Hepatocyte (in vitro differentiated cells): ENCODE data around the gene MCL1. TPM values are rescaled to one million over a fixed set of nuclear protein-coding genes. Genes with fewer than 3 reads are reported as not detected.
"Not testable (repeated sequence)": the region's sequence is repeated elsewhere in the genome, so short reads cannot be mapped to it uniquely, and the experiment has no call there.

Source experiments
- DNase-seq: peaks from one replicate; pipeline ENCODE4 v3.0.0-alpha.2; 2016; ENCODE audit warnings: low spot score
- H2AFZ ChIP-seq: fragments of 200-600 bp; sonication (generic); 2 replicates; pipeline ENCODE4 v1.6.0; 2016; ENCODE audit warnings: antibody characterized with exemption, mild to moderate bottlenecking
- H3K27ac ChIP-seq: fragments of 200-600 bp; sonication (generic); 2 replicates; pipeline ENCODE4 v1.5.1; 2016; ENCODE audit warnings: mild to moderate bottlenecking
- H3K27me3 ChIP-seq: fragments of 200-600 bp; sonication (generic); 2 replicates; pipeline ENCODE4 v1.6.1; 2016
- H3K36me3 ChIP-seq: fragments of 200-600 bp; sonication (generic); replicated peaks from 2 replicates; pipeline ENCODE4 v1.5.1; 2016; ENCODE audit warnings: low read depth; ENCODE audit not compliant: insufficient read depth
- H3K4me1 ChIP-seq: fragments of 200-600 bp; sonication (generic); 2 replicates; pipeline ENCODE4 v1.5.1; 2016; ENCODE audit warnings: mild to moderate bottlenecking, moderate library complexity; ENCODE audit not compliant: insufficient read depth
- H3K4me2 ChIP-seq: fragments of 200-600 bp; sonication (generic); 2 replicates; pipeline ENCODE4 v1.6.0; 2016
- H3K4me3 ChIP-seq: fragments of 200-600 bp; sonication (generic); 2 replicates; pipeline ENCODE4 v1.5.1; 2016; ENCODE audit warnings: mild to moderate bottlenecking
- H3K79me2 ChIP-seq: fragments of 200-600 bp; sonication (generic); 2 replicates; pipeline ENCODE4 v1.6.0; 2017; ENCODE audit warnings: mild to moderate bottlenecking
- H3K9me2 ChIP-seq: fragments of 200-600 bp; sonication (generic); replicated peaks from 2 replicates; pipeline ENCODE4 v1.6.0; 2017; ENCODE audit warnings: mild to moderate bottlenecking; ENCODE audit not compliant: insufficient read depth
- H3K9me3 ChIP-seq: fragments of 200-600 bp; sonication (generic); 2 replicates; pipeline ENCODE4 v1.5.1; 2016; ENCODE audit warnings: low read depth, mild to moderate bottlenecking
- H4K20me1 ChIP-seq: fragments of 200-600 bp; sonication (generic); 2 replicates; pipeline ENCODE4 v1.6.0; 2016; ENCODE audit warnings: mild to moderate bottlenecking; ENCODE audit not compliant: insufficient read depth, poor library complexity, severe bottlenecking
- EZH2 ChIP-seq: fragments of 200-600 bp; sonication (generic); IDR thresholded peaks from 2 replicates; pipeline ENCODE4 v1.6.1; 2016; ENCODE audit warnings: antibody characterized with exemption, mild to moderate bottlenecking, borderline replicate concordance
- EZH2phosphoT487 ChIP-seq: fragments of 200-600 bp; sonication (generic); IDR thresholded peaks from one replicate; pipeline ENCODE4 v1.6.1; 2018; ENCODE audit warnings: antibody characterized with exemption, mild to moderate bottlenecking, low read depth, moderate library complexity; ENCODE audit not compliant: unreplicated experiment, severe bottlenecking
- WGBS: methylation state at CpG from one replicate; pipeline ENCODE4 v1.1.6; 2016; ENCODE audit warnings: low lambda C conversion rate; ENCODE audit errors: missing lambda C conversion rate; 5-methylcytosine and 5-hydroxymethylcytosine counted together
- polyA plus RNA-seq: library from polyadenylated mRNA; unstranded; fragments of >200 nt; fragmentation: Nextera tagmentation; extraction: Ambion mirVana; gene quantifications from 2 replicates; pipeline ENCODE4 v1.2.1, GENCODE V29; 2016
- total RNA-seq: library from RNA; depleted of rRNA; stranded (reverse); fragments of >200 nt; gene quantifications from 2 replicates; pipeline ENCODE4 v1.2.3, GENCODE V29; 2014
- TF ChIP-seq, protein P1 (sequence below): fragments of 200-600 bp; sonication (generic); IDR thresholded peaks from 2 replicates; pipeline ENCODE4 v1.5.1; 2016; ENCODE audit warnings: antibody characterized with exemption, mild to moderate bottlenecking; ENCODE audit not compliant: poor library complexity

MCL1 gene
- total RNA-seq, result 302 and 388 TPM in 2 replicates
- 150 and 181 TPM in 2 replicates for polyA plus RNA-seq

GRCh38 chr1:150579110-150579944, at the start of gene MCL1:
Gene MCL1 (minus strand): TSS chr1:150579610. CDS start chr1:150579530, 80 bp downstream.
- WGBS, result under 1% methylated on average over 54 of the region's 94 CpGs
- DNase-seq, result peak; percentile 97
- H3K4me3 ChIP-seq, result peak within 1 kb of the TSS; percentile 85
- H3K79me2 ChIP-seq, result peaks cover 61% of the 10 kb centered on the region
- no peaks in the 10 kb centered on the region for H3K9me3 ChIP-seq
- no peaks in the 10 kb centered on the region for H3K9me2 ChIP-seq
- peaks cover 48% of the 10 kb centered on the region for H4K20me1 ChIP-seq
- peak within 1 kb of the TSS; percentile 83 for H3K4me2 ChIP-seq
- H3K27ac ChIP-seq, result peak within 1 kb of the TSS; percentile 100
- no peak for TF ChIP-seq EZH2
- TF ChIP-seq, protein P1, sequence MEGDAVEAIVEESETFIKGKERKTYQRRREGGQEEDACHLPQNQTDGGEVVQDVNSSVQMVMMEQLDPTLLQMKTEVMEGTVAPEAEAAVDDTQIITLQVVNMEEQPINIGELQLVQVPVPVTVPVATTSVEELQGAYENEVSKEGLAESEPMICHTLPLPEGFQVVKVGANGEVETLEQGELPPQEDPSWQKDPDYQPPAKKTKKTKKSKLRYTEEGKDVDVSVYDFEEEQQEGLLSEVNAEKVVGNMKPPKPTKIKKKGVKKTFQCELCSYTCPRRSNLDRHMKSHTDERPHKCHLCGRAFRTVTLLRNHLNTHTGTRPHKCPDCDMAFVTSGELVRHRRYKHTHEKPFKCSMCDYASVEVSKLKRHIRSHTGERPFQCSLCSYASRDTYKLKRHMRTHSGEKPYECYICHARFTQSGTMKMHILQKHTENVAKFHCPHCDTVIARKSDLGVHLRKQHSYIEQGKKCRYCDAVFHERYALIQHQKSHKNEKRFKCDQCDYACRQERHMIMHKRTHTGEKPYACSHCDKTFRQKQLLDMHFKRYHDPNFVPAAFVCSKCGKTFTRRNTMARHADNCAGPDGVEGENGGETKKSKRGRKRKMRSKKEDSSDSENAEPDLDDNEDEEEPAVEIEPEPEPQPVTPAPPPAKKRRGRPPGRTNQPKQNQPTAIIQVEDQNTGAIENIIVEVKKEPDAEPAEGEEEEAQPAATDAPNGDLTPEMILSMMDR, result no peak
- no peak for TF ChIP-seq EZH2phosphoT487
- H2AFZ ChIP-seq, result peak within 1 kb of the TSS; percentile 52
- H3K36me3 ChIP-seq, result peaks cover 6% of the 10 kb centered on the region
- H3K27me3 ChIP-seq, result no peaks in the 10 kb centered on the region
- peaks cover 15% of the 10 kb centered on the region for H3K4me1 ChIP-seq

GRCh38 chr1:150628766-150629114, 49.3 kb upstream of the MCL1 start:
- Histone ChIP-seq H3K36me3 (peaks cover 3% of the 10 kb centered on the region), H3K9me3 (no peaks in the 10 kb centered on the region), H3K9me2 (no peaks in the 10 kb centered on the region), H4K20me1 (peaks cover 11% of the 10 kb centered on the region), H3K79me2 (peaks cover 39% of the 10 kb centered on the region), H3K4me1 (peaks cover 10% of the 10 kb centered on the region), H3K27ac (peak overlapping the region; percentile 95), H3K27me3 (no peaks in the 10 kb centered on the region), H3K4me3 (peak overlapping the region; percentile 52), H2AFZ (peak overlapping the region; percentile 3), H3K4me2 (peak overlapping the region; percentile 84)
- TF ChIP-seq EZH2 (no peak), EZH2phosphoT487 (no peak)
- TF ChIP-seq, protein P1, result no peak
- DNase-seq, result no peak
- WGBS, result under 1% methylated on average over 9 of the region's 9 CpGs

GRCh38 chr1:150627826-150628410, 48.5 kb upstream of the MCL1 start:
- TF ChIP-seq EZH2, result no peak
- Histone ChIP-seq H3K27me3 (no peaks in the 10 kb centered on the region), H3K9me3 (no peaks in the 10 kb centered on the region), H3K36me3 (peaks cover 3% of the 10 kb centered on the region), H4K20me1 (peaks cover 11% of the 10 kb centered on the region), H2AFZ (no peak overlapping the region), H3K4me3 (peak overlapping the region; percentile 52), H3K27ac (peak overlapping the region; percentile 95), H3K4me2 (peak overlapping the region; percentile 84), H3K79me2 (peaks cover 39% of the 10 kb centered on the region), H3K9me2 (no peaks in the 10 kb centered on the region), H3K4me1 (peaks cover 10% of the 10 kb centered on the region)
- no peak for DNase-seq
- 86% methylated on average over 5 of the region's 5 CpGs for WGBS

- Histone ChIP-seq H3K9me2 (no peaks in the 10 kb centered on the region), H3K27me3 (no peaks in the 10 kb centered on the region), H3K9me3 (no peaks in the 10 kb centered on the region), H3K4me1 (peaks cover 10% of the 10 kb centered on the region), H3K36me3 (peaks cover 3% of the 10 kb centered on the region), H4K20me1 (peaks cover 11% of the 10 kb centered on the region), H2AFZ (no peak overlapping the region), H3K4me3 (no peak overlapping the region), H3K27ac (no peak overlapping the region), H3K79me2 (peaks cover 40% of the 10 kb centered on the region), H3K4me2 (no peak overlapping the region)
- no peak for DNase-seq
- 91% methylated on average over 2 of the region's 2 CpGs for WGBS
- TF ChIP-seq EZH2phosphoT487 (no peak), EZH2 (no peak)
- TF ChIP-seq, protein P1, result no peak
Measured at GRCh38 chr1:150626150-150626549, 46.7 kb upstream of the MCL1 start.

- H4K20me1 ChIP-seq, result peaks cover 11% of the 10 kb centered on the region
- H3K27me3 ChIP-seq, H3K9me2 ChIP-seq, DNase-seq, H3K4me3 ChIP-seq, H3K4me1 ChIP-seq, H3K9me3 ChIP-seq, H3K4me2 ChIP-seq, H2AFZ ChIP-seq, H3K36me3 ChIP-seq, H3K27ac ChIP-seq: not testable (repeated sequence)
- 96% methylated on average over 1 of the region's 1 CpG for WGBS
- peaks cover 41% of the 10 kb centered on the region for H3K79me2 ChIP-seq
Measured at GRCh38 chr1:150624546-150624945, 45.1 kb upstream of the MCL1 start.

DNA sequence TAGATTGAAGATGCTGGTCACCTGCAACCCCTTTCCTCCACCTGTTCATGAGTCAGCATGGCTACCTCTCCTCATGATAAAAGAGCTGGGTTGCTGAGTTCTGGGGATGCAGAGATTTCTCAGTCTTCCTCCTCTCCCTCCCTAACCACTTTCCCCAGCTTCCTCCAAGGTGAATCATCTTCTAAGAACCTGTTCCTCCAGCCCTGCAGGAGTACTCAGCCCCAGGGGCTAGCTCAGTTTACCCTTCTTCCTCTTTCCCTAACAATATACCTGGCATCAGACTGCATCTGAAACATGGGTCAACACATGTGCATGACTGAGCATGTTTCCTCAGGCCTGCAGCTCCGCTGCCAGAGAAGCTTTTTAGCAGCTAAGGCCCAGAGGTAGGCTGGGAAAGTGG, 44.7 kb upstream of the MCL1 start:
- H3K36me3 ChIP-seq, H3K4me1 ChIP-seq, H3K4me2 ChIP-seq, H3K9me3 ChIP-seq, H2AFZ ChIP-seq, H3K4me3 ChIP-seq, DNase-seq, H3K9me2 ChIP-seq, H3K27me3 ChIP-seq, H3K27ac ChIP-seq: not testable (repeated sequence)
- peaks cover 11% of the 10 kb centered on the region for H4K20me1 ChIP-seq
- 94% methylated on average over 1 of the region's 1 CpG for WGBS
- peaks cover 42% of the 10 kb centered on the region for H3K79me2 ChIP-seq
